ENCODE data around the gene TNFSF12. TPM values are rescaled to one million over a fixed set of nuclear protein-coding genes. Genes with fewer than 3 reads are reported as not detected.

TNFSF12 gene
- total and polyA plus RNA-seq, 5 donors from 2014 or later, result 35.5 to 49.6 (median 43.9) TPM

DNA sequence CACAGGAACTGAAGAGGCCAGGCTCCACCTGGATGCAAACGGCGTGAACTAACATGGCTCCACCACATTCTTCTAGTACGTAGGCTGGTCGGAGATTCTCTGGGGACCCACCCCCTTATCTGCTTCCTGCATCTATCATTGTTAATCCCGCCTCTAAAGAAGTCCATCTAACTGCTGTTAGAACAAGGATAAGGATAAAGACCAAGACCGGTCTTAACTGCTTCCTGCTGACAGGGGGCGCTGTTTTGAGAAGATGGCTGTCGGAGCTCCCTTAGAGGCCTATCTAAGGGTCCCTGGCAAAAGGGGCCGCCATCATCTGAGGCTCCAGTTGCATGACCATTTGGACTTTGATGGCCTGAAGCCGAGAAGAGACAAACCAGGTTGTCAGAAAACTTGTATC is 25.8 kb upstream of the TNFSF12 start:
- Mint-ChIP-seq H3K27ac (peak overlapping the region in 1 of 3 donors; percentile 51), H3K4me1 (peaks cover 0 to 4% (median 1%) of the 10 kb centered on the region in 4 donors), H3K27me3 (no peaks in the 10 kb centered on the region), H3K4me3 (no peak overlapping the region), H3K36me3 (no peaks in the 10 kb centered on the region), H3K9me3 (peaks cover 0 to 4% (median 0%) of the 10 kb centered on the region in 7 donors)
- no peak overlapping the region for H3K4me3 ChIP-seq (ENCODE audit: low read depth, low read length)
- H3K27ac ChIP-seq (ENCODE audit: insufficient read depth, low read length, poor library complexity, severe bottlenecking), result no peak overlapping the region
- DNase-seq, result peak; percentile 28 to 62 (median 52)
- no peaks in the 10 kb centered on the region for H3K27me3 ChIP-seq (ENCODE audit: control insufficient read depth, insufficient read depth, low read length)
- no peaks in the 10 kb centered on the region for H3K36me3 ChIP-seq (ENCODE audit: control insufficient read depth, insufficient read depth, low read length)
- ATAC-seq (ENCODE audit: low read depth in 2 of 2), result peak in 1 of 2 donors; percentile 46
- no peaks in the 10 kb centered on the region for H3K4me1 ChIP-seq (ENCODE audit: control insufficient read depth, insufficient read depth, low read length, poor library complexity, severe bottlenecking)
- no peaks in the 10 kb centered on the region for H3K9me3 ChIP-seq (ENCODE audit: control insufficient read depth in 2 of 2, low read length in 2 of 2)

DNA sequence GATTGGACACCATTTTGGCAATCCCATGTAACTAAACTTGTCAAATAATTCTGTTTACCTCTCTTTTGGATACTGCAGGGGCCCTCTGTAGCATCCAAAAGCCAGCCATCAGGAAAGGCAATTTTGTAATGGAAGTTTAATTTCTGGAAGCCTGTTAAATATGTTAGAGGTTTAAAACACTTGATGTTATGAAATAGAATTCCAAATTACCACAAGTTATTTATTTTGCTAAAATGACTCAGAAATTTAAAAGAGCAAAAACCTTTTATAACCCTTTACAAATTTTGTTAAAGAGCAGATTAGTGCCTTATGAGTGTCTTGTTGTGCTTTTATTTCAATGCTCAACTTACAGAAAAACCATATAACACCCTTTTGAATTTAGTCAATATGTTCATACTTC is 20.0 kb upstream of the TNFSF12 start:
- ATAC-seq (ENCODE audit: low read depth in 2 of 2), result no peak
- Histone ChIP-seq H3K4me1 (ENCODE audit: control insufficient read depth, insufficient read depth, low read length, poor library complexity, severe bottlenecking) (no peaks in the 10 kb centered on the region), H3K27me3 (ENCODE audit: control insufficient read depth, insufficient read depth, low read length) (no peaks in the 10 kb centered on the region), H3K4me3 (ENCODE audit: low read depth, low read length) (no peak overlapping the region), H3K27ac (ENCODE audit: insufficient read depth, low read length, poor library complexity, severe bottlenecking) (no peak overlapping the region), H3K36me3 (ENCODE audit: control insufficient read depth, insufficient read depth, low read length) (no peaks in the 10 kb centered on the region), H3K9me3 (ENCODE audit: control insufficient read depth in 2 of 2, low read length in 2 of 2) (peaks cover 0 to 8% of the 10 kb centered on the region in 2 experiments)
- no peaks in the 10 kb centered on the region for H3K36me3 Mint-ChIP-seq
- H3K27me3 Mint-ChIP-seq, result peaks cover 5% of the 10 kb centered on the region
- no peak overlapping the region for H3K4me3 Mint-ChIP-seq
- peaks cover 0 to 14% (median 1%) of the 10 kb centered on the region in 7 donors for H3K9me3 Mint-ChIP-seq
- H3K4me1 Mint-ChIP-seq, result no peaks in the 10 kb centered on the region
- no peak overlapping the region for H3K27ac Mint-ChIP-seq
- DNase-seq, result no peak

DNA sequence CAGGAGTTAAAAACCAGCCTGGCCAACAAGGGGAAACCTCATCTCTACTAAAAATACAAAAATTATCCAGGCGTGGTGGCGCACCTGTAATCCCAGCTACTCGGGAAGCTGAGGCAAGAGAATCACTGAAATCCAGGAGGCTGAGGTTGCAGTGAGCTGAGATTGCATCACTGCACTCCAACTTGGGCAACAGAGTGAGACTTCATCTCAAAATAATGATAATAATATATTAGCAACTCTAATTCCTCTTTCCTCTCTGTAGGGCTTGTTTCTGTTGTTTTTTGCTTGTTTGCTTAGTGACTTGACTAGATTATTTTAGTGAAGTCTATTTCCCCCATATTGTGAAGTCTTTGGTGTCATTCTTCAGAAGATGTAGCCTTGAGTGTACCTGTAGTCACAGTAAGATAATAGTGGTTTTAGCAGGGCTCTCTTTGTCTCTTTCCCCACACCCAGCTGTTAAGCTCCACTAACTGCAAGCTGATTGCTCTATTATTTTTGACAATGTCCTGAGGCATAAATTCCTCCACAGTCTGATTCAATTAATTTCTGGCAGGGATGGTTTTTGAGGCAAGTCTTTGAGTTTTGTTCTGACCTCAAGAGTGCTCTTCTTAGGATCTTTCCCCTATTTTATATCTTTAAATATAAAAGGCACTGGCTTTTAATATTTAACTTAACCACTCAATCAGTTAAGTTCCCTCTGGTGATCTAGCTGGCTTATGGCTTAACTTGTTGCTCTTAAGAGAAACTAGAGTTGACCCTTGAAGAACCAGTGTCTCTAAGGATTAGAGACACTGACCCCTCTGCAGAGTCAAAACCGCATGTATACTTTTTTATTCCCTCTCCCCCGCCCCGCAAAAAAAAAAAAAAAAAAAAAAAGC is 18.6 kb upstream of the TNFSF12 start:
- peaks cover 0 to 8% of the 10 kb centered on the region in 2 experiments for H3K9me3 ChIP-seq (ENCODE audit: control insufficient read depth in 2 of 2, low read length in 2 of 2)
- H3K4me3 Mint-ChIP-seq, result no peak overlapping the region
- H3K36me3 ChIP-seq (ENCODE audit: control insufficient read depth, insufficient read depth, low read length), result no peaks in the 10 kb centered on the region
- H3K4me3 ChIP-seq (ENCODE audit: low read depth, low read length), result no peak overlapping the region
- no peak for ATAC-seq (ENCODE audit: low read depth in 2 of 2)
- no peaks in the 10 kb centered on the region for H3K36me3 Mint-ChIP-seq
- H3K27ac ChIP-seq (ENCODE audit: insufficient read depth, low read length, poor library complexity, severe bottlenecking), result no peak overlapping the region
- H3K4me1 Mint-ChIP-seq, result no peaks in the 10 kb centered on the region
- no peaks in the 10 kb centered on the region for H3K27me3 ChIP-seq (ENCODE audit: control insufficient read depth, insufficient read depth, low read length)
- no peak for DNase-seq
- H3K4me1 ChIP-seq (ENCODE audit: control insufficient read depth, insufficient read depth, low read length, poor library complexity, severe bottlenecking), result no peaks in the 10 kb centered on the region
- H3K9me3 Mint-ChIP-seq, result peaks cover 0 to 14% (median 1%) of the 10 kb centered on the region in 7 donors
- no peak overlapping the region for H3K27ac Mint-ChIP-seq
- H3K27me3 Mint-ChIP-seq, result peaks cover 5% of the 10 kb centered on the region

DNA sequence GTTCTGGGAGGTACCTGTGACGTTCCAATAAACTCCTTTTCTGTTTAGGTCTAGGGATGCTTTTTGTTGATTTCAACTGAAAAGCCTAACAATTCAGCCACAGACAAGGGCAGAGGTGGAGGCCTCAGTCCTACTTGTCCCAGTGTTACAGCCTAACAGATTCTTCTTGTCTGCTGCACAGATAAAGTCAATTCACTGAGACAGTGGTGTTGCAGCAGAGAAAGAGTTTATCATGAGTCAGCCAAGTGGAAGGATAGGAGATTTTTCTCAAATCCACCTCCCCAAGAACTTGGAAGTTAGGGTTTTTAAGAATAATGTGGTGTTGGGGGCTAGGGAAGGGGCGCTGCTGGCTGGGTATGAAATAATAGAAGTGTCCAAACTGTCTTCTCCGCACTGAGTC is 10.8 kb upstream of the TNFSF12 start:
- H3K4me1 ChIP-seq (ENCODE audit: control insufficient read depth, insufficient read depth, low read length, poor library complexity, severe bottlenecking), result no peaks in the 10 kb centered on the region
- Mint-ChIP-seq H3K4me1 (no peaks in the 10 kb centered on the region), H3K27me3 (peaks cover 3% of the 10 kb centered on the region), H3K4me3 (no peak overlapping the region), H3K27ac (no peak overlapping the region), H3K36me3 (peaks cover 4% of the 10 kb centered on the region), H3K9me3 (no peaks in the 10 kb centered on the region)
- DNase-seq (no peak), ATAC-seq (ENCODE audit: low read depth in 2 of 2) (no peak)
- peaks cover 0 to 6% of the 10 kb centered on the region in 2 experiments for H3K9me3 ChIP-seq (ENCODE audit: control insufficient read depth in 2 of 2, low read length in 2 of 2)
- no peak overlapping the region for H3K27ac ChIP-seq (ENCODE audit: insufficient read depth, low read length, poor library complexity, severe bottlenecking)
- H3K36me3 ChIP-seq (ENCODE audit: control insufficient read depth, insufficient read depth, low read length), result no peaks in the 10 kb centered on the region
- H3K4me3 ChIP-seq (ENCODE audit: low read depth, low read length), result no peak overlapping the region
- no peaks in the 10 kb centered on the region for H3K27me3 ChIP-seq (ENCODE audit: control insufficient read depth, insufficient read depth, low read length)

DNA sequence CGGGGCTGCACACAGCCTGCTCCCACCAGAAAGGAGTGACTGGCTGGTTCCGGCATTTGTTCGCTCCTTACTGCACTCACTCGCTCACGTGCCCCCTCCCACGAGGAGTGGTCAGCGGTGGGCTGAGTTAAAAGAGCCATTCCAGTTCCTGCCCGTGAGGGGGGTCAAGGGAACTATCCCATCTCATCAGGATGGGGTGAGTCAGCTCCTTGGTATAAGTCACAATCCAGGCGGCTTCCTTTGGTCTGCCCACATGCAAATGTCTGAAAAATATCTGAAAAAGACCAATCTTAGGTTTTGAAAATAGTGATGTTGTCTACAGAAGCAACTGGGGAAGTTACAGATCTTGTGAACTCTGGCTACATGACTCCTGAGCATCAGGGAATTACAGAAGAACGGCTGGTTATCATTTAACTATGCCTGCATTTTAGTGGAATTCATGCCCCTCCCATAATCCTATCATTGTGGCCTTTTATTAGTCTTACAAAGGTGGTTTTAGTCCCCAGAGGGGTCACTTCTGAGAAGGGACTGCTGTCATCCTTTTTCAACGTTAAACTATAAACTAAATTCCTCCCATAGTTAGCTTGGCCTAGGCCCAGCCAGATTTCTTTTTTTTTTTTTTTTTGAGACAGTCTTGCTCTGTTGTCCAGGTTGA is 9.8 kb upstream of the TNFSF12 start:
- H3K27me3 ChIP-seq (ENCODE audit: control insufficient read depth, insufficient read depth, low read length), result no peaks in the 10 kb centered on the region
- Mint-ChIP-seq H3K4me1 (peaks cover 0 to 5% (median 0%) of the 10 kb centered on the region in 4 donors), H3K9me3 (no peaks in the 10 kb centered on the region), H3K36me3 (peaks cover 4% of the 10 kb centered on the region), H3K27me3 (peaks cover 10% of the 10 kb centered on the region), H3K4me3 (no peak overlapping the region), H3K27ac (no peak overlapping the region)
- no peak for DNase-seq
- no peak for ATAC-seq (ENCODE audit: low read depth in 2 of 2)
- H3K9me3 ChIP-seq (ENCODE audit: control insufficient read depth in 2 of 2, low read length in 2 of 2), result peaks cover 0 to 6% of the 10 kb centered on the region in 2 experiments
- no peak overlapping the region for H3K27ac ChIP-seq (ENCODE audit: insufficient read depth, low read length, poor library complexity, severe bottlenecking)
- no peaks in the 10 kb centered on the region for H3K36me3 ChIP-seq (ENCODE audit: control insufficient read depth, insufficient read depth, low read length)
- no peaks in the 10 kb centered on the region for H3K4me1 ChIP-seq (ENCODE audit: control insufficient read depth, insufficient read depth, low read length, poor library complexity, severe bottlenecking)
- H3K4me3 ChIP-seq (ENCODE audit: low read depth, low read length), result no peak overlapping the region

DNA sequence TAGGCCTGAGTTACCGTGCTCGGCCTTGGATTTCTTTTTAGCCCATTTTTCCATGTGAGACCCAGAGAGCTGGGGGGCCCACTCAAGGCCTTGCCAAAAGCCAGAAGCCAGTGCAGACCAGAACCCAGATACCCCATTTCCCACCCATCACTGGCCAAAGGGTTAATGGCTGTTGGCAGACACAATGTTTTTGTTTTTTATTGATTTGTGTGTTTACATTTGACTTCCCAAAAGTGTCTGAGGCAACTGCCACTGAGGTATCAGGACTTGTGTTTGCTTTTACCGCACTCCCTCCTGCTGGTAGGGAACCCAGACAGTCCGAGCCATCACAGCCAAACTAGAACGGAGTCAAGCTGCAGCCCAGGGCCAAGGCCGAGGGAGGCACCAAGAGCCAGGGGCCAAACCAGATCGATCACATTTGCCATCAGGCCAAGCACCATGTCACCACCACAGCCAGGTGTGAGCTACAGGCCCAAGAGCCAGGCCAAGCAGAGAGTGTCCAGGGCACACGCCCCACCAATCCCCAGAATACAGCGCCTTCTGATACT is 7.7 kb upstream of the TNFSF12 start:
- DNase-seq, result no peak
- Mint-ChIP-seq H3K27ac (no peak overlapping the region), H3K36me3 (peaks cover 4% of the 10 kb centered on the region), H3K27me3 (peaks cover 10% of the 10 kb centered on the region), H3K4me3 (no peak overlapping the region), H3K4me1 (peaks cover 0 to 5% (median 0%) of the 10 kb centered on the region in 4 donors), H3K9me3 (no peaks in the 10 kb centered on the region)
- H3K27ac ChIP-seq (ENCODE audit: insufficient read depth, low read length, poor library complexity, severe bottlenecking), result no peak overlapping the region
- H3K27me3 ChIP-seq (ENCODE audit: control insufficient read depth, insufficient read depth, low read length), result no peaks in the 10 kb centered on the region
- H3K9me3 ChIP-seq (ENCODE audit: control insufficient read depth in 2 of 2, low read length in 2 of 2), result peaks cover 0 to 6% of the 10 kb centered on the region in 2 experiments
- ATAC-seq (ENCODE audit: low read depth in 2 of 2), result no peak
- no peak overlapping the region for H3K4me3 ChIP-seq (ENCODE audit: low read depth, low read length)
- H3K36me3 ChIP-seq (ENCODE audit: control insufficient read depth, insufficient read depth, low read length), result no peaks in the 10 kb centered on the region
- no peaks in the 10 kb centered on the region for H3K4me1 ChIP-seq (ENCODE audit: control insufficient read depth, insufficient read depth, low read length, poor library complexity, severe bottlenecking)

DNA sequence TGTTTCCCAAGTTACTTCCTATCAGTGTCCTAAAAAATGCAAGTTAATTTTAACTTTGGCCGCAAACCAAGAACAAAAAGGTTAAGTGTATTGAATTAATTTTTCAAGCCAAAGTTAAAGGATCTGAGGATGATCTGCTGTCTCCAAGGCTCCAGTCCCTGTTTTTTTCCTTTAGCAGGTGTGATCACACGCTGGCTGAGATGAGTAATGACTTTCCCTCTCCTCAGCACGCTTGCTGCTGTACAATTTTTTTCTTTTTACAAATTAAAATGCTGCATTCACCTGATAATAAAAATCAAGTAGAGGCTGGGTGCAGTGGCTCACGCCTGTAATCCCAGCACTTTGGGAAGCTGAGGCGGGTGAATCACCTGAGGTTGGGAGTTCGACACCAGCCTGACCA is 3.9 kb upstream of the TNFSF12 start:
- Histone ChIP-seq H3K4me3 (ENCODE audit: low read depth, low read length) (no peak overlapping the region), H3K4me1 (ENCODE audit: control insufficient read depth, insufficient read depth, low read length, poor library complexity, severe bottlenecking) (peaks cover 14% of the 10 kb centered on the region), H3K36me3 (ENCODE audit: control insufficient read depth, insufficient read depth, low read length) (no peaks in the 10 kb centered on the region), H3K27me3 (ENCODE audit: control insufficient read depth, insufficient read depth, low read length) (no peaks in the 10 kb centered on the region), H3K9me3 (ENCODE audit: control insufficient read depth in 2 of 2, low read length in 2 of 2) (no peaks in the 10 kb centered on the region), H3K27ac (ENCODE audit: insufficient read depth, low read length, poor library complexity, severe bottlenecking) (no peak overlapping the region)
- Mint-ChIP-seq H3K4me3 (no peak overlapping the region), H3K9me3 (no peaks in the 10 kb centered on the region), H3K4me1 (peaks cover 0 to 23% (median 16%) of the 10 kb centered on the region in 4 donors), H3K27ac (no peak overlapping the region), H3K27me3 (peaks cover 10% of the 10 kb centered on the region), H3K36me3 (peaks cover 4% of the 10 kb centered on the region)
- ATAC-seq (ENCODE audit: low read depth in 2 of 2) (no peak), DNase-seq (no peak)
